Femur (tissue), 1 donor: ENCODE data around the gene EAF1.
"Not testable (repeated sequence)": the region's sequence is repeated elsewhere in the genome, so short reads cannot be mapped to it uniquely, and the experiment has no call there.

ENCODE experiments used
- DNase-seq: peaks from one replicate; pipeline ENCODE4 v3.0.0-alpha.2; 2017

Gene EAF1

GRCh38 chr3:15409239-15409638 is 18.2 kb upstream of the EAF1 start:
- DNase-seq: no peak

GRCh38 chr3:15409774-15410173 is 17.6 kb upstream of the EAF1 start:
- no peak for DNase-seq

DNA sequence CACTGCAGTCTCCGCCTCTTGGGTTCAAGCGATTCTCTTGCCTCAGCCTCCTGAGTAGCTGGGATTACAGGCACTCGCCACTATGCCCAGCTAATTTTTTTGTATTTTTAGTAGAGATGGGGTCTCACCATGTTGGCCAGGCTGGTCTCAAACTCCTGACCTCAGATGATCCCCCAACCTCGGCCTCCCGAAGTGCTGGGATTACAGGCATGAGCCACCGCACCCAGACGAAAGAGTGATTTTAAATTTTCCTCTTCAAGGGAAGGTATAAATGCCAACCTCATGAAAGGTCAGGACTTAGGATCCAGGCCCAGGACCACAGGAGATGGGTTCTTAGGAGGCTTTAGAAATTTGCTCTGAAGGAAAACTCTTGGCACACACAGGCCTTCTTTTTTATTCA is 16.4 kb upstream of the EAF1 start:
- DNase-seq: not testable (repeated sequence)

DNA sequence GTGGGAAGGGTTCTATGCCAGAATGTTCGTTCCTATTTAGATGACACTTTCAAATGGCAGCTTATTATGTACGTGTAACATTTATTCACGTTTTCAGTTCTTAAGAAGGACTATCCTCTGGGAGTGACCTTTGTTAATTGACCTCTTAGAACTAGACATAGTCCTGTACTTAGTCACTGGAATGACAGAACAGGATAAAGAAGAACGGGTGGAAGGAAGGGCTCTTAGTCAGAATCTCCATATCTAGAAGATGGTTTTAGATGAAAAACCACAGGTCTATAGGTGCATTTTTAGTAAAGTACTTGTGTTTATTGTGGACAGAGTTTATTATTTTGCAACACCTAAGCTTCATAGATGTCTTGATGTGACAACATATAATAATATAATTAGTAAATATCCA is 6.5 kb upstream of the EAF1 start:
- no peak for DNase-seq

DNA sequence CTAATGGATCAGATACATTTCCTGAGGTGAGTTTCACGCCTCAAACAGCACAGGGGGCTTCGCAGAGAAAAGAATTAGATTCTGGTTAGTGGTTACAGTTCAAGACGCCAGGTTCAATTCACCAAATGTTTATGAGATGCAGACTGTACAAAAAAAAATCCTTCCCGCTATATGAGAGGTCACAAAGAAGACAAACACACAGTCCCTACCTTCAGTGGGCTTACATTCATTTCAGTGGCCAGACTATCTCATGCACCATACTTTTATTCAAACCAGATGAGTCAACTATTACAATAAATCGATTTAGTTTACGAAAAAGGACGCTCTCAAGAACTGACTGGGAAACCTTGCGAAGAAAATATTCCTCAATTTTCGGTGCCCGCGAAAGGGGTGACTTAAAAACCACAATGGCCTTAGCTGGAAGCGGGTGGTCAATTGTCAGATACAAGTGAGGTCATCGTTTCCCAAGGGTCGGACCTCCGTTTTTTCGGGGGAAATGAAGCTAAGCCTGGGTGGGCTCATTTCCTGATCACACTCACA is 749 bp upstream of the EAF1 start:
- DNase-seq: no peak

DNA sequence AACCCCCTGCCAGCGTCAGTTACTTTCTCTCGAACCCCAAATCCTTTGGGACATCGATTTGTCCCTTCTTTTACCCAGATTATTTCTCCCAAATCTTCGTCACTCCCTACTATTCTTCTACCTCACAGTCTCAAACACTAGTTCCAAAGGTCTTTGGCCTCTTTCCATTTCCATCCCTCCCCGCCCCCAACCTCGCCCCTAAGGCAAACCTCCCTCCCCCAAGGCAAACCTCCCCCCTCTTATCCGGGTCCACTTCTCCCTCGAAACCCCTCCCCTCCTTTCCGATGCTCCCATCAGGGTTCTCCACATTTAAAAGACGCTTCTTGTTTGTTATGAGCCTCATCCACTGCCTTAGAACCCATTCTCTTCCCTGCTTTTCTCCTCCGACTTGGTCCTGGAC is 583 bp downstream of the EAF1 start:
- DNase-seq: no peak

DNA sequence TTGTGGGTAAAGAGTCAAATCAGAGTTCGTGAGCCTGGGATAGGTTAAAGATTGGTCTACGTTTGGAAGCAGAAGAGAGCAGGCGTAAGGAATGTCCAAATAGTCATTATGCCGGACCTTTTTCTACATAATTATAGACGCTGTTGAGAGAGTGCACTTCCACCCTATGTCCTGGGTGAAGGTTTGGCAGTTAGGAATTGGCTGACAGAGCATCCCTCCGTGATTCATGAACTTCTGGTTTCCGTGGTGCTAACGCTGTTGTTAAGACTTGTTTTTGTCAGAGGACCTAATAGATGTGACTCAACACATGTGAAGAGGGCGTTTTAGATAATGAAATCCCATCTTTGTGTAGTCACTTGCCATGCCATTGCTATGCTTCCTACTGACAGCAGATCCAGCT is 1.1 kb downstream of the EAF1 start:
- no peak for DNase-seq

DNA sequence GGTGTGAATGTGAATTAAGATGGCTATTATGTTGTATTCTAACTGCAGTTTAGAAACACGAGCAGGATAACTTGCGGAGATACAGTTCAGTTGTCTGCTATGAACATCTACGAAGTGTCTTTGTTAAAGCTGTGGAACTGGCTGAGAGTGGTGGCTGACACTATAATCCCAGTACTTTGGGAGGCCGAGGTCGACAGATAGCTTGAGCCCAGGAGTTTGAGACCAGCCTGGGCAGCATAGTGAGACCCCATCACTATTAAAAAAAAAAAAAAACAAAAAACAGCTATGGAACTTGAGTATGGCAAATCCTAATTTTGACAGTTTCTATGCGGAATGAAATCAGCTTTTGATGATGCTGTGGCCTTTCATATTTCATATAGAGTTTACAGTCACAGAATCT is 1.7 kb downstream of the EAF1 start:
- no peak for DNase-seq

DNA sequence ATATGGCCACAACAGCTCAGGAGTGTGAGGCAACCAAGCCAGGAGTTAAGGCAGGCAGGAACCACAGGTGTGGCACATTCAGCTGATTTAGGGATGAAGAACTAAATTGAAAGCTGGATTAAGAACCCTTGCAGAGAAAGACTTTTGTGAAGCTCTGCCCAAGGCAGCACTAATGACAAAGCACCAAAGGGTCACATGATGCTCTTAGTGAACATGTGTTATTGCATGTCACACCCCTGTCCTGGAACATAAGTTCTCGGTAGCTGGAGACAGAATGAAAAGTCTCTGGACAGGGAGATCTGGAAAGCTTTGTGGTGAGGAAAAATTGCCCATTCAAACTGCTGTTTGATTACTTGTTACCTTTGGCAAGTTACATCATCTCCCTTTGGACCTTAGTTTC is 3.2 kb downstream of the EAF1 start:
- no peak for DNase-seq

GRCh38 chr3:15431256-15431837 is 3.9 kb downstream of the EAF1 start:
- DNase-seq: no peak

- no peak for DNase-seq
Measured at GRCh38 chr3:15433531-15433930, 6.1 kb downstream of the EAF1 start.

DNA sequence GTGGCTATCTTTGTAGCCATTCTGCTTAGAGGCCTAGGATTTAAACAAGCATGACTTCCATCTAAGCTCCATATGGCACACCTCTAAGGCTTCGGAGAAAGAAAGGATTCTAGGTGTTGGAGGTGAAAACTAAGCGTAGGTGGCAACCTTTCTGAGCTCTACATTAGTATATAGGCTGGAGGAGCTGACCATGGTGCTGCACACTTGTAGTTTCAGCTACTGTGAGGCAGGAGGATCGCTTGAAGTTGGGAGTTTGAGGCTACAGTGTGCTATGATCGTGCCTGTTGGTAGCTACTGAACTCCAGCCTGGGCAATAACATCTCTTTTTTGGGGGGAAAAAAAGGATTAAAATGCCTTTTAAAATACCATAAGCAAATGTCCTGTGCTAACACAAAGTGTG is 7.4 kb downstream of the EAF1 start:
- no peak for DNase-seq

DNA sequence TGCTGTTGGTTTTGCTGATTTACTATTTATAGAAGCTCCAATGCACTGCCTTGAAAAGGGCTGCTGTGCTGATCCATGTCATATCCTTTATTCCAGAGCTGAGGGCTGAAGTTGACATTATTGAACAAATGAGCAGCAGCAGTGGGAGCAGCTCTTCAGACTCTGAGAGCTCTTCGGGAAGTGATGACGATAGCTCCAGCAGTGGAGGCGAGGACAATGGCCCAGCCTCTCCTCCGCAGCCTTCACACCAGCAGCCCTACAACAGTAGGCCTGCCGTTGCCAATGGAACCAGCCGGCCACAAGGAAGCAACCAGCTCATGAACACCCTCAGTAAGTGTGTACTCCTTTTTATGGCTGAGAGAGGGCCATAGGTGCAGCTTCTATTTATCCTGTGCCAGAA is 8.8 kb downstream of the EAF1 start:
- no peak for DNase-seq

- DNase-seq: no peak
Measured at GRCh38 chr3:15438983-15439382, 11.6 kb downstream of the EAF1 start.

DNA sequence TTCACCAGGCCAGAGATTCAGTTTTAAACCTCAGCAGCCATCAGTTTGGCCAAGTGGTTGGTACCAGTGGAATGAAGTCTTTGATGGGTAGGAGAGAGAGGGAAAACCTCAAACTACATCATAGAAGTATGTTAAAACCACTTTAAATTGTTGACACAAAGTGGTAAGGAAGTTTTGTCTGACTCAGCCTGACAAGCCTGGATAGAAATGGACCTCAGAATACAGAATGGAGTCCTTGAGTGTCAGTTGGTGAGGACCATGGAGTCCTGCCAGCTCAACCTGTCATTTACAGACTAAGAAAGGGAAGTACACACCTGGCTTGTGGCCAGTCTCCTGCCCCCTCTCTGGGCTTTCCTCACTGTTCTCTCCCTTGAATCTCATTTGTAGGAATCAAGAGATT is 12.1 kb downstream of the EAF1 start:
- DNase-seq: no peak

- no peak for DNase-seq
Measured at GRCh38 chr3:15440891-15441290, 13.5 kb downstream of the EAF1 start.

GRCh38 chr3:15443826-15444524 is 16.6 kb downstream of the EAF1 start:
- DNase-seq: no peak

DNA sequence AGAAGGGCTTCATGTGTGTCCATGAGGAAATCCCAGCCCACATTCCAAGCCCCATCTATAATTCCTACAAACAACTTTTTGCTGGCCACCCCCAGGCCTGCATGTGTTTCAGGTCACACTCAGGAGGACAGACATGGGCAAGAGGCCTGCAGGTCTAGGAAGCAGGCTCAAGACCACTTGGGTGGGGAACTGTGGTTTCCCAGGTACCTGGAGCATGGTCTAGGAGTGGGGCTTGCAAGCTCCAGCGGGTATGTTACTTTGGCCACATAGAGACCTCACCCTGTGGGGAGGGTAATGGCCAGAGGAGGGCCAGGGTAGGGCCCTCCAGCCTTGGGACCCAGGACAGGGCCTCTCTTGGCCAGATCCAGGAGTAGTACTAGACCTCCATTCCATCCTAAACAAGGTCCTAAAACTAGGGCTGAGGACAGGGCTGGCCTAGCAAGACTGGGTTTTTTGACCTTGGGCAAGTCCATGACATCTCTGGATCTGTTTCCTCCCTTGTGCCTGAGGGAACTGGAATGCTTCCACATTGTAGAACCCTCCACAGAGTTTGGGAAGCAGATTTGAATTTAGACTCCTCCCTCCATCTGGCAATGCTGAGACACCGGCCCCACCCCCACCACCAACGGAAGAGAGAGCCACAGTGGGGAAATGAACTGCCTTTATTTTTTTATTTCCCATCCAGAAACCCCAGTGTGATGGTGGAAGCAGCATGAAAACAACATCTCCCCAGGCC is 22.3 kb downstream of the EAF1 start:
- no peak for DNase-seq

DNA sequence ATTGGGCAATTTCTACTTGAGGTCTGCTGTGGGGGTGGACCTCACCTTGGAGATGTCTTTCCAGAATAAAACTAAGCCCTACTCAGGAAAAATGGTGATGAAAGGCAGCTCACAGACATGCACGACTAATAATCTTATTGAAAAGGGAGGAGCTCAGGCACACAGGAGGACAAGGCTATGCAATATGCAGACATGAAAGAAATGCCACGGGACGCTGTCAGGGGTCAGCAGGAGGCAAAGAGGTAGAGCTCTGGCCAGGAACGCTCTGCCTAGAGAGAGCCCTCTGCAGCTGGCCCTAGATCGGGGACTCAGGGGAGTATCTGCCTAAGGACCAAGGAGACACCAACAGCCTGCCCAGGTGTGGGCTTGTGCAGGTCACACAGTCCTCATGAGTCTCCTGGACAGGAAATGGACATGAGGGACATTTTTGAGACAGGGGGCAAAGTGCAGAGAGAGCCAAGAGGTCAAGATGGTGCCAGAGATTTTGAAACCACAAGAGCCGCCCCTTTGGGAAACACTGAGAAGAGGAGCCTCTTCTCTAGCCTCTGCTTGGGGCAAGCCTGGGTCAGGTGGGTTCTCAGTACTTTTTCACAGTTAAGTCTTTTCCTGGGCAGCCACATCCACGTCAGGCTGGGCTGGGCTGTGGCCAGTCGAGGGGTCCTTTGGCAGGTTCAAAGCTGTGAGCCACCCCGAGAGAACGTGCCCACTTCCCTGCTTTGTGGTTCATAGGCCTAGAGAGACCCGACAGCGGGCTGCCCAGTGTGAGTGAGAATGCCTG is 23.2 kb downstream of the EAF1 start:
- no peak for DNase-seq

- DNase-seq: no peak
Measured at GRCh38 chr3:15451216-15452113, 24.1 kb downstream of the EAF1 start.

DNA sequence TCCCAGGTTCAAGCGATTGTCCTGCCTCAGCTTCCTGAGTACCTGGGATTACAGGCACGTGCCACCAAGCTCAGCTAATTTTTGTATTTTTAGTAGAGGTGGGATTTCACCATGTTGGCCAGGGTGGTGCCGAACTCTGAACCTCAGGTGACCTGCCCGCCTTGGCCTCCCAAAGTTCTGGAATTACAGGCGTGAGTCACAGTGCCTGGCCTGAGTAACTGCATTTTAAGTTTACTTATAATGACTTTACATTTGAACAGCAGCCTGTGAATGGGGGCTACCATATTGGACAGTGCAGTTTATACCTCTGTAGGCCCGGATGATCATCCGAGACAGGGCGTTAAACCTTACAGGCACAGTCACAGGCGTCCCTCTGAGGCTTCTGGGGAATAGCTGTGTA is 24.8 kb downstream of the EAF1 start:
- no peak for DNase-seq

DNA sequence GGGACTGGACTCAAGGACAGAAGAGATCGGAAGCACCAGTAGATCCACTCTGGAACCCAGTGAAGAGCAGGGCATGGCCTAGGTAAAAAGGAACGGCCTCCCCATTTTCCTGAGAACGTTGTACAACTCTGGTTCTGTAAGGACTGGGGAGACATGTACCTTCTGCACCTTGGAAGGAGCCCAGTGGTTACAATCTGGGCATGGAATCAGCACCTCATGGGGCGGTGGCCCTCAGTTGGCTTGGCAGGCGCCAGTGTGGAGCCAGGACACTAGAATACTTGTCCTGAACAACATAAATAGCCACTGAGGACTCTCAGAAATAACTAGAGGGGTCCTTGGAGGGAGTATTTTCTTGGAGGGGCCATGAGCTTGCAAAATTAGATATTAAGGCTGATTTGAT is 25.6 kb downstream of the EAF1 start:
- DNase-seq: no peak
